Measurements from ENCODE around the gene KRTAP12-1.

KRTAP12-1 gene

GRCh38 chr21:44711327-44712202 lies 29.6 kb upstream of the KRTAP12-1 start, which contains the start of gene TSPEAR:
TSS of gene TSPEAR (minus strand) at chr21:44711572. CDS start at chr21:44711514, 58 bp downstream.
- no peak for DNase-seq (ENCODE audit: low read depth in 2 of 2, low spot score in 1 of 2)

- DNase-seq (ENCODE audit: low read depth in 2 of 2, low spot score in 1 of 2): no peak
Observed at GRCh38 chr21:44710756-44711326, 28.9 kb upstream of the KRTAP12-1 start.

DNA sequence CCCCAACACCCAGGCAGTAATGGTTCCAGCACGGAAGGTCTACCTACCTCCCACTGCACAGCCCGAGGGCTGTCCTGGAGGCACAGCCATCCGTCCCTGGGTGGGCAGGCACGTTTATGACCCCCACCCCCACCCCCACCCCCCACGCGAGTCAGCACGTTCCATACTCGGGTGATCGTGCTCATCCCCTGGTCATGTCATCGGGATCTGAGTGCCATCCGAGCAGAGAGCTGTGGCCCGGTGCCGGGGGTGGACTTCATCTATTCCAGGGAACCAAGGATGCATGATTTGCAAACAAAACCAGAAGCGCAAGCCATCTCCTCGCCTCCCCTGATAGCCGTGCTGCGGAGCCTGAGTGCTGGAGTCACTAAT lies 28.3 kb upstream of the KRTAP12-1 start:
- DNase-seq (ENCODE audit: low read depth in 2 of 2, low spot score in 1 of 2): no peak

DNA sequence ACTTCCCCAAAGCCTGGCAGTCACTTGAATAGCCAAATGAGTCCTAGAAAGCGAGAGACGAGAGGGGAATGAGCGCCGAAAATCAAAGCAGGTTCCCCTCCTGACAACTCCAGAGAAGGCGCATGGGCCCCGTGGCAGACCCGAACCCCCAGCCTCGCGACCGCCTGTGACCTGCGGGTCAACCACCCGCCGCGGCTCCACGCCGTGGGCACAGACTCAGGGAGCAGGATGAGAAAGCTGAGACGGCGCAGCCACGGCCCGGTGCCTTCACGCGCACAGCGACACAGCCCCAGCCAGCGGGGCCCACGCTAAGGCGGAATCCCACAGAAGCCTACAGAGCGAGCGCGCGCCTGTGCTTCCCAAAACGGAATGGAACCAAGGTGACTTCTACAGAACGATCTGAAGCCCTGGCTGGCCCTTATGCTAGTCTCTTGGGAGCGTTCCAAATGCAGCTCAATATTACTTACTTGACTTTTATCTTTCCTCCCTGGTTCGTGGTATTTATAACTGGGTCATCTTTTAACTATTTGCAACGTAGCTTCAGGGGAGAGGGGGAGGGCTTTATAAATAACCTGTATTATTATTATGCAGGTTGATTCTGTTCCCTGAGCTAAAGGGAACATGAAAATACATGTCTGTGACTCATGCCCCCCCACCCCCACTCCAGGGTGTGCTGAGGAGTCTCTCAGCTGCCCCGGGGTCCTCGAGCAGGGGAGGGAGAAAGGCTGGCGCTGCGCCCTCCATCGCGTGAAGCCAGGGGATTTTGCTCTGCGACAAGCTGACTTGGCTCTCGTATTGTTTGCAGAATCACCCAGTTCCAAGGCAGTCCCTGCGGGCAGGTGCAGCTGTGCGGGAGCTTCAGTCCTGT lies 27.7 kb upstream of the KRTAP12-1 start:
- peak in 1 of 2 donors; percentile 8 for DNase-seq (ENCODE audit: low read depth in 2 of 2, low spot score in 1 of 2)

- DNase-seq (ENCODE audit: low read depth in 2 of 2, low spot score in 1 of 2): no peak
Observed at GRCh38 chr21:44708866-44709425, 27.0 kb upstream of the KRTAP12-1 start.

DNA sequence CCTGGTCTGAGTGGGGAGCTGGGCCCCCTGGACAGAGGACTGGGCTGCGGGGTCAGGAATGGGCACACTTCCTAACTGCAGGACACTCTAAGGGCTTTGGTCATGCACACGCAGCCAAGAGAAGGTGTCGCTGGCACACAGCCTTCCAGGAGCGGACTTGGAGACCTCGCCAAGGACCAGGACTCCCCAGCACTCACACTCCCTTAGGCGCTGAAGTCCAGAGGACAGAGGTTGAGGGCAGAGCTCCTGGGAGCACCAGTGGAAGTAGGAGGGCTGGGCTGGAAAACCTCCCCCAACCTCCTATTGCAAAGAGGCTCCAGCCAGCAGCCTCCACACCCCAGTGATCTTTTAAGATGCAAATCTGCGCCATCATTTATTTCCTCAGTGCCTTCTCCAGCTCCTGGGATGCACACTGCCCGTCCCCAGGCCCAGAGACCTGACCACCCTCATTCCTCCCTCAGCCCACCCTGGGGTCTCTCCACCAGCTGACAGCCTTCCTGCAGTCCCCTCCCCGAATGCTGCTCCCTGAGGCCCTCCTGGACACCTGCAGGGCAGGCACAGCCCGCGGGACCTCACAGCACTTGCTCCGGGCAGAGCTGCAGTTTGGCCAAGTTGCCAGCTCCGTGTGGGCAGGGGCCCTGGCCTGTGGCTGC lies 26.4 kb upstream of the KRTAP12-1 start:
- no peak for DNase-seq (ENCODE audit: low read depth in 2 of 2, low spot score in 1 of 2)

DNA sequence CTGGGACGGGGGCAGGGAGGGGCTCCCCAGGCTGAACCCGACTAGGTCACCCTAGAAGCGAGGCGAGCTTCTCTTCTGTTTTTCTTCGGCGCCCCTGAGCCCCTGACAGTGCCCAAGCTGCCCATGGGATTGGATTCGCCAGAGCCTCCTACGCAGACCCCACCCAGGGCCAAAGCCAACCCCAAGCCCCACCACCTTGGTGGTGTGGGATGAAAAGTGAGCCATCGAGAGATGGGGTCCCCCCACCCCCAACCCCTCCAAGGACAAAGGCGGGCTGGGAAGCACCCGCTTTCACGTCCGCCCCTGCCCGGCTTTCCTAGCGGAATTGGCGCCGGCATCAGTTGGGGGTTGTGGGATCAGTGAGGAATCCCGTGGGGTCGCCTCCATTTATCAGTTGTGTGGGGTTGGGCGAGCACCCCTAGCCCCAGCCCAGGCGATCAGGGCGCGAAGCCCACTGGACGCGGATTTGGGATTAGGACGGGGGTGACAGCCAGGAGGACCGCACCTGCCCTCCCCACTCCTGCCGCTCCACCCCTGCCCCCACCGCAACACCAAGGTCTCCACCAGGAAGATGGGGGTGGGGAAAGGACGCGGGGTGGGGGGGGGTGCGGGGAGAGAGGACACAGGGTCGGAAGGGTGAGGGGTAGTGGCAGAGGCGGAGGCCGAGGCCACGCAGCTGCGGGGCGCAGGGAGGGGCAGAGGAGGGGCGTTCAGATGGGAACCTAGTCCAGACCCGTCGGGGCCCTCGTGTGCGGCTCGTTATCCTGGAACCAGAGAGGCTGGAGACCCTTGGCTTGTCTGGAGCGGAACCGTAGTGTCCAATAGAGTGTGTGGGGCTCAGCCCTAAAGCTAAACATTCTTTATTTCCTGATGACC lies 25.0 kb upstream of the KRTAP12-1 start:
- DNase-seq (ENCODE audit: low read depth in 2 of 2, low spot score in 1 of 2): no peak

DNA sequence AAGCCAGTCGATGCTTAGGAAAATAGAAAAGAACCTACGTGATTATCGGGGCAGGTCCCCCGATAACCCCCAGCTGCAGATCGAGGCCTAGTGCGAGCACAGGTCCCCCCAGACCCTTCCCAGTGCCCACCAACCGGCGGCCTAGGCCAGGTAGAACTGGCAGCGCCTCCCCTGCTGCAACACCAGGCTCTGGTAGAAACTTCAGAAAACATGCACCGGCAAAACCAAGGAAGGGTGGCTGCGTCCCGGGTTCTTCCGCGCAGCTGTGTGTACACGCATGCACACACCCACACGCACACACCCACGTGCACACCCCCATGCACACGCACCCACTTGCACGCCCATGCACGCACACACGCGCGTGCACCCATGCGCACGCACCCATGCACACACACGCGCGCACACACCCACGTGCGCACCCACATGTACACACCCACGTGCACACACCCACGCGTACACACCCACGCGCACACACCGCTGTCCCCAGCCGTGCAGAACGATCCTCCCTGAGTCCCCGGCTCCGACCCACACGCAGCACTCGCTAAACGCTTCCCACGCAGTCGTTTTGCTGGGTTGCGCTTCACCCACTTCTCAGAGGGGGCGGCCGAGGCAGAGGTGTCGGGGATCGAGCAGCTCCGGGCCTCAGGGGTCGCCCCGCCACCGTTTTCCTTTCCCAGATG lies 24.2 kb upstream of the KRTAP12-1 start:
- no peak for DNase-seq (ENCODE audit: low read depth in 2 of 2, low spot score in 1 of 2)

DNA sequence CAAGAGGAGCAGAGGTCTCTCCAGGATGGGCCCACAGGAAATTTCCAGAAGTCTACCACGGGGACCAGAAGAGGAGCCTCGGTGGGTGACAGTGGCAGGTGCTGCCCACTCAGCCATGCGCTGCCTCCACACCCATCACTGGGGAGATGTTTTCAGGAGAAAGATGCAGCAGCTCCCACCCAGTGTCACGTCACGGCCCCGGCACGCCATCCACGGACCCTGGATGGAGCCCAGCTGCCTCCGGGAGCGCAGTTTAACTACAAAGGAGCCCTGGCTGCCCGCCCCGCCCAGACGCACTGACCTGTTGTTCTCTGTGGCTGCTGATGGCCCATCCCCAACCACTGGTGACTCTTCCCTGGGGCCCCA lies 22.7 kb upstream of the KRTAP12-1 start:
- no peak for DNase-seq (ENCODE audit: low read depth in 2 of 2, low spot score in 1 of 2)

DNA sequence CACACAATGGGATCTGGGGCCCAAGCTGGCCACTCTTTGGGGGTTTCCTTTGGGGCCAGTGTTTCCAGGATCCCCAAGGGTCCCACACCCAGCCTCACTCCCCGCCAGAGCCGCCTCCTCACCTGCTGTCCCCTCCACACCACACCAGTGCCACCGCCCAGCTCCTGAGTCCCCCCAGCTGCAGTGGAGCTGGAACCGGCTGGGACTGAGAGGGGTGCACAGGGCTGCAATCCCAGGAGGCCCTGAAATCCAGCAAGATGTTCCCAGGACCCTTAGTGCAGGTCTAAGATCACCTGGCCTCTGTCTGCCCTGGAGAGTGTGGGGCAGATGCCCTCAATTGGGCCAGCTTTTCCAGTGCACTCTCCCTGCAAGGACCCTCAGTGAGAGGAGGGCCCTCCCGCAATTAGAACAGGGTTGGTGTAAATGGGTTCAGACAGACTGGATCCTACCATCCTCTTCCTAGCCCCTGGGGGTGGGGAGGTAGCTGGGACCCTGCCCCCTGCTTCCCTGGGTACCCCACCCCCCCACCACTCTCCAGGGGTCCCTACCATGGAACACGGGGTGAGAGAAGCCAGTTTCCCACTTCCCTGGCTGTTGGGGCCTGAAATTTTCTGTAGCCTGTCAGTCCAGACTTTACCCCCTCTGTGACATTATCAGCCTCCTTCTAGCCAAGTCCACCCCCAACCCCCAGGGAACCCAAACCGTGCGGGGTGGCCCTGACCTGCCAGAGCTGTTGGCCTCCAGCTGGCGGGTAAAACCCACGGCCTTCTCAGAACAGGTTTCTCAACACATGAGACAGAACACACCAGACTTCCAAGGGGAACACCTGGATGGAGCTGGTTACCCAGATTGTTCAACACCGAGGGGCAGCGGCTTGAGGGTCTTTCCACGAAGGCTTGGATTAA lies 22.0 kb upstream of the KRTAP12-1 start:
- no peak for DNase-seq (ENCODE audit: low read depth in 2 of 2, low spot score in 1 of 2)

DNA sequence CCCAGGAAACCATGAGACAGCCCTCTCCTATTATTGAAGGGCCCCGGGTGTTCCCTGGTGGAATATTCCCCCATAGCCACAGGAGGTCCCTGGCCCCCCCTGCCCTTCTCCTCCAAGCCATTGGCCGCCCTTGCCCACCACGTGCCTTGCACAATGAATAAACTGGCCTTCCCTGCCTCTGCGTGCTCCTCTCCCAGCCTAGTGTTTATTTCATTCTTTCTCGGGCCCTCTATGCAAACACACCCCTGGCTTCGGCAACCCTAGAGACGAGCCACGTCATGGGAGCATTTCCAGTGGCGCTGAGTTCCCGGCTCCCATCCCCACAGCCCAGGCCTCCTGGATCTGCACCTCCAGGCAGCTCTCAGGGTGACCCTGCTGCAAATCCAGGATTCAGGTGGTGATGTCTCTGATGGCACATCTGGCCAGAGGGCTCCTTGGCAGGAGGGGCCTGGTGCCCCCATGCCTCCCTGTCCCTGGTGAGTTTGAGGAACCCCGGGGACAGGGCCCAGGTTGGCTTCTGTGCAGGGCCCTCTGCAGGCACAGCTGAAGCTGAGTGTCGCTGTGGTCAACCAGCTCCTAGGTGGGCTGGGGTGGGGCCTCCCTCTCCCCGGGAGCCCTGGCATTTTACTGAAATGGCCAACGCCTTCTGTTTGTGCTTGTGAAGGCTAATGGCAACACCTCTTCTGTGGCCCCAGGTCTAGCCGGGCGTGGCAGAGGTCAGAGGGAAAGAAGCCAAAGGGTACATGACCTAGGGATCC lies 21.2 kb upstream of the KRTAP12-1 start:
- no peak for DNase-seq (ENCODE audit: low read depth in 2 of 2, low spot score in 1 of 2)

GRCh38 chr21:44702111-44702972 lies 20.4 kb upstream of the KRTAP12-1 start:
- DNase-seq (ENCODE audit: low read depth in 2 of 2, low spot score in 1 of 2): no peak

- DNase-seq (ENCODE audit: low read depth in 2 of 2, low spot score in 1 of 2): no peak
Observed at GRCh38 chr21:44701541-44701940, 19.6 kb upstream of the KRTAP12-1 start.

DNA sequence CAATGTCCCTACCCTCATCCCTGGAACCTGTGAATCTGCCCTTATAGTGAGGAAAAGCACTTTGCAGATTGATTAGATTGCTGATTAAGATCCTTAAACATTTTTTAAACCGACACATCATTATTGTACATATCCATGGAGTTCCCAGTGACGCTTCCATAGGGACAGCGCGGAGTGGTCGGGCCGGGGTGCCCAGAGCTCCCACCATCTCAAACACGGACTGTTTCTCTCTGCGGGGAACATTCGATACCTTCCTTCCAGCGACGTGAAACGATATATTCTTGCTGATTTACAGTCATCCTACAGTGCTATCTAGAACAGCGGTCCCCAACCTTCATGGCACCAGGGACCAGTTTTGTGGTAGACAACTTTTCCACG lies 19.0 kb upstream of the KRTAP12-1 start:
- DNase-seq (ENCODE audit: low read depth in 2 of 2, low spot score in 1 of 2): no peak

DNA sequence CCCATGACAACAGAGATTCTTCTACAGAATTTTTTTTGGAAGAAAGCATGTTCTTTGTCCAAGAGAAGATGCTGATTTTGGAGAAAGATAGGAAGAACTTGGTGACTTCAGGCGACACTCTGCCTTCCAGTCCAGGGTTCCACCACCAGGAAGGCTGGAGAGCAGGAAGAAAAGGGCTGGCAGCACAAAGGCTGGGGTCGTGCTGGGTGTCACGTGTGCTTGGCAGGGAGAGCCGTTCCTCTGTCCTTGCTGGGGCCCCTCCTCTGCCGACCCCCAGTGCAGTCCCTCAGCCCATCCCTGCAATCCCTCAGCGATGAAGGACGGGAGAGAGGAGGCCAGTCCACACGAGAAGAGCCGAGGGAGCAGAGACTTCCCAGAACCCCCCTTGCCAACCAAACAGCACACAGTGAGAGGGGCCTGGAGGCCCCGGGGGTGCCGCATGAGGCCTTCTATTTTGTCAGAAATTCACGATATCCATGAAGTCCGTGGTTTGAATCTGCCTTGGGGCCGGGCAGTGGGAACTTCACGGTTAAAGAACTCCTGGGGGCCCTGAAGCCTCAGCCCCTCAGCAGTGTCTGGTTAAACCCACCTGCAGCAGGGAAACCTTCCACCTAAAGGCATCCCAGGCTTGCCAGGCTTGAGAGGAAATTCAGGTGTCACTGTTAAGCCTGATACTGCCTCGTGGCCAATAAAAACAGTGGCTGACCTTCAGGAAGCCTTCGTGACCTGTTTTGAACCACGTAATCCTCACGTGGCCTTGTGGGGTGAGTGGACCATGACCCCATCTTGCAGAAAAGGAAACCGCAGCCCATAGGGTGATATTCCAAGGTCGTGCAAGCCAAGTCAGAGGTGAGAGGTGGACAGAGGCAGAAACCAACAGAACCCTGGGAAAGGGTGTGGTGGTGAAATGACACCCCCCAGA lies 18.4 kb upstream of the KRTAP12-1 start:
- DNase-seq (ENCODE audit: low read depth in 2 of 2, low spot score in 1 of 2): no peak
